Measurements from ENCODE around the gene FANCF. TPM values are rescaled to one million over a fixed set of nuclear protein-coding genes. Genes with fewer than 3 reads are reported as not detected.

The FANCF gene, protein sequence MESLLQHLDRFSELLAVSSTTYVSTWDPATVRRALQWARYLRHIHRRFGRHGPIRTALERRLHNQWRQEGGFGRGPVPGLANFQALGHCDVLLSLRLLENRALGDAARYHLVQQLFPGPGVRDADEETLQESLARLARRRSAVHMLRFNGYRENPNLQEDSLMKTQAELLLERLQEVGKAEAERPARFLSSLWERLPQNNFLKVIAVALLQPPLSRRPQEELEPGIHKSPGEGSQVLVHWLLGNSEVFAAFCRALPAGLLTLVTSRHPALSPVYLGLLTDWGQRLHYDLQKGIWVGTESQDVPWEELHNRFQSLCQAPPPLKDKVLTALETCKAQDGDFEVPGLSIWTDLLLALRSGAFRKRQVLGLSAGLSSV
- total RNA-seq (14.9 and 16.4 TPM in 2 replicates), polyA plus RNA-seq (9.9 and 10.8 TPM in 2 replicates)

- peak within 1 kb of the TSS; percentile 93 for H3K4me3 ChIP-seq
- 3% methylated on average over 55 of the region's 55 CpGs for WGBS (ENCODE audit: low lambda C conversion rate, missing lambda C conversion rate)
- peak within 1 kb of the TSS; percentile 96 for H2AFZ ChIP-seq
- H3K4me2 ChIP-seq = peak within 1 kb of the TSS; percentile 92
- no peaks in the 10 kb centered on the region for H3K27me3 ChIP-seq
- DNase-seq (ENCODE audit: low spot score) = peak; percentile 95
- TF ChIP-seq EZH2 (IDR thresholded peaks at IDR 0.05; ENCODE audit: borderline replicate concordance) (no peak), CTCF (IDR thresholded peaks at IDR 0.05; ENCODE audit: poor library complexity) (no peak)
- H3K4me1 ChIP-seq (ENCODE audit: insufficient read depth) = peaks cover 6% of the 10 kb centered on the region
- H3K79me2 ChIP-seq = peaks cover 33% of the 10 kb centered on the region
- no peaks in the 10 kb centered on the region for H3K36me3 ChIP-seq (replicated peaks; ENCODE audit: insufficient read depth, low read depth)
- H3K9me2 ChIP-seq (replicated peaks; ENCODE audit: insufficient read depth) = no peaks in the 10 kb centered on the region
- no peaks in the 10 kb centered on the region for H3K9me3 ChIP-seq (ENCODE audit: low read depth)
- no peaks in the 10 kb centered on the region for H4K20me1 ChIP-seq (ENCODE audit: insufficient read depth, poor library complexity, severe bottlenecking)
- peak within 1 kb of the TSS; percentile 99 for H3K27ac ChIP-seq
These were observed at the start of gene FANCF for GRCh38 chr11:22625448-22626287. FANCF (minus strand) TSS chr11:22625823; CDS start chr11:22625810, 13 bp downstream.

DNA sequence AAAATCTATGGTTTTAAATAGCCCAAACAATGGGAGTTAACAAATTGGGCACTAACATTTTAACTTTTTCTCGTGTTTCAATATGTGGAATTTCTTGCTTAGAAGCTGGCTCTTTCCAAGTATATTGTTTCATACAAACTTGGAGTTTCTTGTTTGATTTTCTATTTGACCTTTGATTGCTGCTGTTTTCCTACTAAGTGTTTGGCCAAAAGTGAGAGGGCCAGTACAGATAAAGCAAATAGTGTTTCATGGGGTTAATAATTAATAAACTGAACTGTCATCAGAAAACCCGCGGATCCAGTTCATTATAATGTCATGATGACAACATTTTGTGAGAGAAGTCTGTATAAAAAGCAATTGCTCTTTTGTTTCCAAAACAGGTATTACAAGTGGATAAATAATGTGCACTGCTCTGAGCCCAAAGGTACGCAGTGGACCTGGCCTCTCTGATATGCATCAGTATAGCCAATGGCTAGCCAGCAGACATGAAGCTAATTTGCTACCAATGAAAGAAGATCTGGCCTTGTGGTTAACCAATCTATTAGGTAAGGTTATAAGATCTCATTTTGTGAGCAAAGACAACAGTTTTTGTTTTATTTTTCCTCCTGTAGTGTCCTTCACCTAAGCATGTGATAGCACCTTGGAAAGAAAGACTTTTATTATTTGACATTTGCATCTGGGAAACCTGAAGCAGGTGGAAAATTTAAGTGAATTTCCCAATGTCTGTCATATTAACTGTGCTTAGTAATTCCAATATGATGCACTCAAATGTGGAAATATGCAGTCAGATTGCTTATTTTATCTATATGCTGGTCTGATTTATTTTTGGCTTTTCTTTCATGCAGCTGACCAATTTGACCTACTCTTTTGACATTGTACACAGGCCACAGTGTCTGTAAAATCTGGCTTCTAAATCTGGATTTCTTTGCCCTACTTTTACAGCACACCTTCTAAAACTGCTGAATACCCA lies 49.1 kb upstream of the FANCF start:
- Histone ChIP-seq H3K9me3 (ENCODE audit: low read depth) (no peaks in the 10 kb centered on the region), H2AFZ (peak overlapping the region; percentile 25), H4K20me1 (ENCODE audit: insufficient read depth, poor library complexity, severe bottlenecking) (no peaks in the 10 kb centered on the region), H3K4me3 (no peak overlapping the region), H3K27me3 (peaks cover 2% of the 10 kb centered on the region), H3K4me1 (ENCODE audit: insufficient read depth) (peaks cover 6% of the 10 kb centered on the region), H3K36me3 (replicated peaks; ENCODE audit: insufficient read depth, low read depth) (no peaks in the 10 kb centered on the region), H3K4me2 (peak overlapping the region; percentile 64), H3K9me2 (replicated peaks; ENCODE audit: insufficient read depth) (no peaks in the 10 kb centered on the region), H3K27ac (peak overlapping the region; percentile 77), H3K79me2 (no peaks in the 10 kb centered on the region)
- WGBS (ENCODE audit: low lambda C conversion rate, missing lambda C conversion rate) = 51% methylated on average over 4 of the region's 4 CpGs
- TF ChIP-seq EZH2 (IDR thresholded peaks at IDR 0.05; ENCODE audit: borderline replicate concordance) = no peak
- no peak for TF ChIP-seq CTCF (IDR thresholded peaks at IDR 0.05; ENCODE audit: poor library complexity)
- TF ChIP-seq EZH2phosphoT487 (IDR thresholded peaks at IDR 0.05; ENCODE audit: low read depth, severe bottlenecking, unreplicated experiment) = no peak
- peak; percentile 46 for DNase-seq (ENCODE audit: low spot score)

- Histone ChIP-seq H3K4me2 (no peak overlapping the region), H3K4me1 (ENCODE audit: insufficient read depth) (peaks cover 5% of the 10 kb centered on the region), H3K9me2 (replicated peaks; ENCODE audit: insufficient read depth) (no peaks in the 10 kb centered on the region), H3K4me3 (no peak overlapping the region), H3K27me3 (peaks cover 8% of the 10 kb centered on the region), H3K9me3 (ENCODE audit: low read depth) (no peaks in the 10 kb centered on the region), H2AFZ (no peak overlapping the region), H3K79me2 (no peaks in the 10 kb centered on the region), H3K27ac (no peak overlapping the region), H4K20me1 (ENCODE audit: insufficient read depth, poor library complexity, severe bottlenecking) (no peaks in the 10 kb centered on the region), H3K36me3 (replicated peaks; ENCODE audit: insufficient read depth, low read depth) (no peaks in the 10 kb centered on the region)
- 77% methylated on average over 2 of the region's 2 CpGs for WGBS (ENCODE audit: low lambda C conversion rate, missing lambda C conversion rate)
- TF ChIP-seq EZH2phosphoT487 (IDR thresholded peaks at IDR 0.05; ENCODE audit: low read depth, severe bottlenecking, unreplicated experiment) = no peak
- TF ChIP-seq CTCF (IDR thresholded peaks at IDR 0.05; ENCODE audit: poor library complexity) = no peak
- no peak for TF ChIP-seq EZH2 (IDR thresholded peaks at IDR 0.05; ENCODE audit: borderline replicate concordance)
- DNase-seq (ENCODE audit: low spot score) = no peak
These were observed 46.1 kb upstream of the FANCF start for GRCh38 chr11:22671751-22672150.

Measured in hepatocyte (in vitro differentiated cells).